ENCODE measurements around the gene ALPL.

DNA sequence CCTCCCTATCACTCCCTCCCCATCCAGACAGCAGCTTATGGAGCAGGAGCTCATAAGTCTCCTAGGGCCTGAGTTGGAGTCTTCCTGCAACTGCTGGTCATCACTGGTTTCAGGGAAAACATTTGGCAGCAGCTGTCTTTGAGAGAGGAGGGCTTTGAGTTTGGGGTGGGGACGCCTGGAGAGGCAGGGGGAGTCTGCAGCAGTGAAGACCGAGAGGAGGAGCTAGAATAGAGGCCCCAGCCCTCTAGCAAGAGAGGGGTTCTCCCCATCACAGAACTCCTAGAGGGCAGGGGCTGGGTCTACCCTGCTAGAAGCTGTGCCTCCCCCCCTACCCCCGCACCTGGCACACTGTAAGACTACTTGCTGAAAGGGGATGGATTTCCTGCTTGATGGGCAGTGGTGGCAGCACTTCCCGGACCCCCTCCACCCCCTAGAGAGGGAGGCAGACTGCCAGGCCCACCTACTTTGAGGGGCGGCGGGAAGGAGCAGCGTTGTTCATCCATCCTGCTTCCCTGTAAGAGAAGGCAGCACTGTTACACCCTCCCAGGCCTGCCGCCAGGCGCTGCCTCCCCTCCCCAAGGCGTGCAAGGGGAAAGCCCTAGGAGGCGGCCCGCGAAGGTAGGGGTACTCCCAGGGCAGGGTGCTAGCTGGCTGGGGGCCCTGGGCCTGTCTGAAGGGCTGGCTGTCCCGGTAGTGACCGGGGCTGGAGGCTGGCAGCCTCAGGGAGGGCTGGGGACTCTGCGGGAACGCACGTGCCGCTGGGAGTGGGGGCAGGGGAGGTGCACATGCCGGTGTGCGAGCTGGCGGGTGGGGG, 109.5 kb downstream of the ALPL start:
- TF ChIP-seq, protein P1, sequence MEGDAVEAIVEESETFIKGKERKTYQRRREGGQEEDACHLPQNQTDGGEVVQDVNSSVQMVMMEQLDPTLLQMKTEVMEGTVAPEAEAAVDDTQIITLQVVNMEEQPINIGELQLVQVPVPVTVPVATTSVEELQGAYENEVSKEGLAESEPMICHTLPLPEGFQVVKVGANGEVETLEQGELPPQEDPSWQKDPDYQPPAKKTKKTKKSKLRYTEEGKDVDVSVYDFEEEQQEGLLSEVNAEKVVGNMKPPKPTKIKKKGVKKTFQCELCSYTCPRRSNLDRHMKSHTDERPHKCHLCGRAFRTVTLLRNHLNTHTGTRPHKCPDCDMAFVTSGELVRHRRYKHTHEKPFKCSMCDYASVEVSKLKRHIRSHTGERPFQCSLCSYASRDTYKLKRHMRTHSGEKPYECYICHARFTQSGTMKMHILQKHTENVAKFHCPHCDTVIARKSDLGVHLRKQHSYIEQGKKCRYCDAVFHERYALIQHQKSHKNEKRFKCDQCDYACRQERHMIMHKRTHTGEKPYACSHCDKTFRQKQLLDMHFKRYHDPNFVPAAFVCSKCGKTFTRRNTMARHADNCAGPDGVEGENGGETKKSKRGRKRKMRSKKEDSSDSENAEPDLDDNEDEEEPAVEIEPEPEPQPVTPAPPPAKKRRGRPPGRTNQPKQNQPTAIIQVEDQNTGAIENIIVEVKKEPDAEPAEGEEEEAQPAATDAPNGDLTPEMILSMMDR (IDR thresholded peaks at IDR 0.05), result no peak
- TF ChIP-seq POLR2AphosphoS5 (IDR thresholded peaks at IDR 0.05) (no peak), POLR2A (IDR thresholded peaks at IDR 0.05) (no peak), EP300 (IDR thresholded peaks at IDR 0.05) (no peak)

All from upper lobe of left lung (tissue), 4 donors.